Ishikawa (cell line): Measurements from ENCODE around the gene TUBB1.

Experiments used
- CEBPB ChIP-seq: IDR thresholded peaks from 2 replicates; pipeline ENCODE4 v1.6.1; 2012
- CREB1 ChIP-seq: IDR thresholded peaks from 2 replicates; pipeline ENCODE4 v1.6.1; 2012; ENCODE audit warnings: low read depth
- EGR1 ChIP-seq: IDR thresholded peaks from 2 replicates; pipeline ENCODE4 v1.6.1; 2012
- EP300 ChIP-seq: IDR thresholded peaks from 2 replicates; pipeline ENCODE4 v1.6.1; 2012; ENCODE audit warnings: borderline replicate concordance
- FOXM1 ChIP-seq: IDR thresholded peaks from 2 replicates; pipeline ENCODE4 v1.6.1; 2012; ENCODE audit warnings: low read depth, borderline replicate concordance
- NFIC ChIP-seq: IDR thresholded peaks from 2 replicates; pipeline ENCODE4 v1.6.1; 2012
- RAD21 ChIP-seq: IDR thresholded peaks from 2 replicates; pipeline ENCODE4 v1.6.1; 2012; ENCODE audit warnings: low read depth
- TAF1 ChIP-seq: IDR thresholded peaks from 2 replicates; pipeline ENCODE4 v1.6.1; 2012; ENCODE audit warnings: low read depth, mild to moderate bottlenecking
- TF ChIP-seq, protein P1 (sequence below): IDR thresholded peaks from 2 replicates; pipeline ENCODE4 v1.6.1; 2012
- TF ChIP-seq, protein P2 (sequence below): IDR thresholded peaks from 2 replicates; pipeline ENCODE4 v1.6.1; 2012; ENCODE audit warnings: low read depth, mild to moderate bottlenecking

DNA sequence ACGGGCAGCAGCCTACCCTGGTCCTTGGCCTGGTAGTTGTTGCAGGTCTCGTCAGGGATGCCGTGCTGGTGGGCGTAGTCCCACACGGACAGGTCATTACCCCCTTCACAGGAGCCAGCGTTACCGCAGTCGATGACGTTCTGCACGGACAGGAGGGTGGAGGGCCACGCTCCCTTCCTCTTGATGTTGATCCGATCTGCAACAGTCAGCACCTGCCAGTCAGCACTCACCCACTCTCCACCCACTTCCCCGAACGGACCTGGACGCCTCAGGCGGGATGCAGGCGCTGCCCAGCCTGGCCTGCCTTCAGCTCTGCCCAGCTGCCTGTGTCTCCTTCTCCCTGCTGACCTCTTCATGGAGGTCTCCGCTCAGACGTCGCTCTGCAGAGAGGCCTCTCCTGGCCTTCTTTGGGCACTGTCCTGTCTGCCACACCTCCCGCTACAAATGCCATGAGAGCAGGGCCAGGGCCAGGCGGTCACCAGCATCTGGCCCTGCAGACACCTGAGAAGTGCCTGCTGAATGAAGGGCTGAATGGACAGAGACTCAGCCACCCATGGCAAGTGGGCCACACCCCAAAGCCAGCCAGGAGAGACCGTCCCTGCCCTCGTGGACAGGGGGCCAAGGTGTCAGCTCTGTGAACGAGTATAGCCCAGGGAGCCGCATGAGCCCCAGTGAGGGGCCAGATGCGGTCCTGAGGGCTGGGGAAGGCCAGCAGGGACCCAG lies 17.6 kb upstream of the TUBB1 start:
- TF ChIP-seq TAF1 (no peak), FOXM1 (no peak), RAD21 (no peak), CREB1 (no peak), EGR1 (no peak), CEBPB (no peak), NFIC (no peak), EP300 (no peak)
- TF ChIP-seq, protein P1, sequence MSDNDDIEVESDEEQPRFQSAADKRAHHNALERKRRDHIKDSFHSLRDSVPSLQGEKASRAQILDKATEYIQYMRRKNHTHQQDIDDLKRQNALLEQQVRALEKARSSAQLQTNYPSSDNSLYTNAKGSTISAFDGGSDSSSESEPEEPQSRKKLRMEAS = no peak
- TF ChIP-seq, protein P2, sequence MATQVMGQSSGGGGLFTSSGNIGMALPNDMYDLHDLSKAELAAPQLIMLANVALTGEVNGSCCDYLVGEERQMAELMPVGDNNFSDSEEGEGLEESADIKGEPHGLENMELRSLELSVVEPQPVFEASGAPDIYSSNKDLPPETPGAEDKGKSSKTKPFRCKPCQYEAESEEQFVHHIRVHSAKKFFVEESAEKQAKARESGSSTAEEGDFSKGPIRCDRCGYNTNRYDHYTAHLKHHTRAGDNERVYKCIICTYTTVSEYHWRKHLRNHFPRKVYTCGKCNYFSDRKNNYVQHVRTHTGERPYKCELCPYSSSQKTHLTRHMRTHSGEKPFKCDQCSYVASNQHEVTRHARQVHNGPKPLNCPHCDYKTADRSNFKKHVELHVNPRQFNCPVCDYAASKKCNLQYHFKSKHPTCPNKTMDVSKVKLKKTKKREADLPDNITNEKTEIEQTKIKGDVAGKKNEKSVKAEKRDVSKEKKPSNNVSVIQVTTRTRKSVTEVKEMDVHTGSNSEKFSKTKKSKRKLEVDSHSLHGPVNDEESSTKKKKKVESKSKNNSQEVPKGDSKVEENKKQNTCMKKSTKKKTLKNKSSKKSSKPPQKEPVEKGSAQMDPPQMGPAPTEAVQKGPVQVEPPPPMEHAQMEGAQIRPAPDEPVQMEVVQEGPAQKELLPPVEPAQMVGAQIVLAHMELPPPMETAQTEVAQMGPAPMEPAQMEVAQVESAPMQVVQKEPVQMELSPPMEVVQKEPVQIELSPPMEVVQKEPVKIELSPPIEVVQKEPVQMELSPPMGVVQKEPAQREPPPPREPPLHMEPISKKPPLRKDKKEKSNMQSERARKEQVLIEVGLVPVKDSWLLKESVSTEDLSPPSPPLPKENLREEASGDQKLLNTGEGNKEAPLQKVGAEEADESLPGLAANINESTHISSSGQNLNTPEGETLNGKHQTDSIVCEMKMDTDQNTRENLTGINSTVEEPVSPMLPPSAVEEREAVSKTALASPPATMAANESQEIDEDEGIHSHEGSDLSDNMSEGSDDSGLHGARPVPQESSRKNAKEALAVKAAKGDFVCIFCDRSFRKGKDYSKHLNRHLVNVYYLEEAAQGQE = no peak
